Stimulated activated CD8-positive, alpha-beta memory T cell treated with anti-CD3 and anti-CD28 coated beads, Interleukin-4, amount 100 ng/mL, for 1 hour (primary cell): Measurements from ENCODE around the gene FBXO8.
"Not testable (repeated sequence)": the region's sequence is repeated elsewhere in the genome, so short reads cannot be mapped to it uniquely, and the experiment has no call there.

Source experiments
- DNase-seq, 2 donors: peaks; one replicate each; pipeline ENCODE4 v3.0.0-alpha.2; 2020; ENCODE audit warnings: low read depth in 2 of 2, low spot score in 1 of 2

FBXO8 gene

GRCh38 chr4:174284487-174284886 is 1.0 kb upstream of the FBXO8 start:
- no peak for DNase-seq

GRCh38 chr4:174282836-174283506 is 496 bp downstream of the FBXO8 start:
- DNase-seq, result peak; percentile 41 to 59

- no peak for DNase-seq
Measured at GRCh38 chr4:174281901-174282300, 1.6 kb downstream of the FBXO8 start.

GRCh38 chr4:174281182-174281737 is 2.2 kb downstream of the FBXO8 start:
- no peak for DNase-seq

GRCh38 chr4:174279433-174280155 is 3.9 kb downstream of the FBXO8 start:
- DNase-seq, result no peak

- DNase-seq, result no peak
Measured at GRCh38 chr4:174278467-174278866, 5.0 kb downstream of the FBXO8 start.

GRCh38 chr4:174277433-174277832 is 6.0 kb downstream of the FBXO8 start:
- DNase-seq, result no peak

- no peak for DNase-seq
Measured at GRCh38 chr4:174275101-174275500, 8.4 kb downstream of the FBXO8 start.

- DNase-seq, result no peak
Measured at GRCh38 chr4:174274436-174274835, 9.0 kb downstream of the FBXO8 start.

- no peak for DNase-seq
Measured at GRCh38 chr4:174273930-174274329, 9.5 kb downstream of the FBXO8 start.

- DNase-seq, result no peak
Measured at GRCh38 chr4:174266416-174266815, 17.1 kb downstream of the FBXO8 start.

- DNase-seq, result no peak
Measured at GRCh38 chr4:174265916-174266315, 17.6 kb downstream of the FBXO8 start.

- DNase-seq, result no peak
Measured at GRCh38 chr4:174263445-174263736, 20.1 kb downstream of the FBXO8 start.

- DNase-seq, result no peak
Measured at GRCh38 chr4:174262624-174263444, 20.6 kb downstream of the FBXO8 start.

GRCh38 chr4:174261432-174261831 is 22.0 kb downstream of the FBXO8 start:
- not testable (repeated sequence) for DNase-seq

- DNase-seq, result no peak
Measured at GRCh38 chr4:174260099-174260498, 23.4 kb downstream of the FBXO8 start.

- DNase-seq, result no peak
Measured at GRCh38 chr4:174259580-174259979, 23.9 kb downstream of the FBXO8 start.

GRCh38 chr4:174256277-174256713 is 27.2 kb downstream of the FBXO8 start:
- no peak for DNase-seq

GRCh38 chr4:174255786-174256185 is 27.7 kb downstream of the FBXO8 start:
- DNase-seq, result no peak

GRCh38 chr4:174255374-174255773 is 28.1 kb downstream of the FBXO8 start:
- no peak for DNase-seq

- no peak for DNase-seq
Measured at GRCh38 chr4:174254613-174255012, 28.9 kb downstream of the FBXO8 start.

GRCh38 chr4:174252412-174252811 is 31.1 kb downstream of the FBXO8 start:
- DNase-seq, result no peak
